Stimulated activated naive CD8-positive, alpha-beta T cell treated with anti-CD3 and anti-CD28 coated beads, Interleukin-15, Interleukin-2, amounts not matched to agents 100 U/mL and 50 U/mL, for 24 hours (primary cell): Measurements from ENCODE around the gene LRP10.
A peak's percentile ranks its signal among the peaks of the same experiment; 100 is the strongest.
"Not testable (repeated sequence)": the region's sequence is repeated elsewhere in the genome, so short reads cannot be mapped to it uniquely, and the experiment has no call there.

Experiments
- ATAC-seq: fragments of 150-1000 bp; cut with Tn5 transposase; one replicate; pipeline ENCODE4 v1.10.0; 2021
- DNase-seq: peaks from one replicate; pipeline ENCODE4 v3.0.0; 2021

The LRP10 gene

GRCh38 chr14:22843123-22843925 lies 28.2 kb upstream of the LRP10 start:
- ATAC-seq = no peak
- DNase-seq = no peak

GRCh38 chr14:22844221-22845102 lies 27.1 kb upstream of the LRP10 start:
- no peak for ATAC-seq
- no peak for DNase-seq

- DNase-seq (no peak), ATAC-seq (no peak)
Measured at GRCh38 chr14:22845103-22845394, 26.5 kb upstream of the LRP10 start.

GRCh38 chr14:22845821-22846625 lies 25.5 kb upstream of the LRP10 start:
- ATAC-seq (no peak), DNase-seq (no peak)

GRCh38 chr14:22846811-22847307 lies 24.7 kb upstream of the LRP10 start:
- no peak for DNase-seq
- ATAC-seq = no peak

GRCh38 chr14:22847661-22848341 lies 23.7 kb upstream of the LRP10 start:
- ATAC-seq = no peak
- DNase-seq = no peak

- no peak for ATAC-seq
- DNase-seq = no peak
Measured at GRCh38 chr14:22848351-22849164, 23.0 kb upstream of the LRP10 start.

- no peak for DNase-seq
- no peak for ATAC-seq
Measured at GRCh38 chr14:22849212-22849819, 22.2 kb upstream of the LRP10 start.

GRCh38 chr14:22850944-22851764 lies 20.4 kb upstream of the LRP10 start:
- DNase-seq (peak; percentile 44), ATAC-seq (peak; percentile 41)

- DNase-seq, ATAC-seq: not testable (repeated sequence)
Measured at GRCh38 chr14:22852178-22852577, 19.4 kb upstream of the LRP10 start.

- ATAC-seq (no peak), DNase-seq (no peak)
Measured at GRCh38 chr14:22852599-22852939, 19.0 kb upstream of the LRP10 start.

GRCh38 chr14:22852940-22853767 lies 18.4 kb upstream of the LRP10 start:
- ATAC-seq (peak; percentile 89), DNase-seq (peak; percentile 97)

- DNase-seq, ATAC-seq: not testable (repeated sequence)
Measured at GRCh38 chr14:22854296-22854695, 17.2 kb upstream of the LRP10 start.

- no peak for DNase-seq
Measured at GRCh38 chr14:22854963-22855724, 16.4 kb upstream of the LRP10 start.

GRCh38 chr14:22856428-22856827 lies 15.1 kb upstream of the LRP10 start:
- no peak for DNase-seq
- no peak for ATAC-seq

More at GRCh38 chr14:22854963-22855724, 16.4 kb upstream of the LRP10 start:
- no peak for ATAC-seq

GRCh38 chr14:22860377-22860776 lies 11.2 kb upstream of the LRP10 start:
- not testable (repeated sequence) for ATAC-seq, DNase-seq

- ATAC-seq (no peak), DNase-seq (no peak)
Measured at GRCh38 chr14:22861651-22862050, 9.9 kb upstream of the LRP10 start.

GRCh38 chr14:22864979-22865378 lies 6.6 kb upstream of the LRP10 start:
- no peak for ATAC-seq

More at GRCh38 chr14:22864979-22865378, 6.6 kb upstream of the LRP10 start:
- DNase-seq = no peak
